ENCODE measurements around the gene GALK2. TPM values are rescaled to one million over a fixed set of nuclear protein-coding genes. Genes with fewer than 3 reads are reported as not detected.
"Not testable (repeated sequence)": the region's sequence is repeated elsewhere in the genome, so short reads cannot be mapped to it uniquely, and the experiment has no call there.

GALK2 gene
- total RNA-seq, 2 experiments from 2014 or later, result 20.2 to 23.4 TPM

DNA sequence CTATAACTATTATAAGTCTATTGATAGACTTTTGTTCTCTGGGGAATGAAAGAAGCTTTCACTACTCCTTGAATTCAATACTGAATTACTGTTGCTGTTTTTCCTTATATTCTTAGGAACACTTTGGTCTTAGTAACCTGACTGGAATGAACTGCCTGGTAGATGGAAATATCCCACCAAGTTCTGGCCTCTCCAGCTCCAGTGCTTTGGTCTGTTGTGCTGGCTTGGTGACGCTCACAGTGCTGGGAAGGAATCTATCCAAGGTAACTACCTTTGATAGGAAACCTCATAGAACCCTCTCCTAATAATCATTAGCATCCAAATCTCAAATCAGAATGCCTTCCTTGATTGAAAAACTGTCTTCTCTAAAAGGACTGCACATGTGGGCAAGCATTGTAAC, 69.1 kb downstream of the GALK2 start:
- no peaks in the 10 kb centered on the region for H3K27me3 Mint-ChIP-seq
- H3K27ac Mint-ChIP-seq, result no peak overlapping the region
- ChIA-PET POLR2A (no interaction called here), CTCF (no interaction called here)
- H3K4me3 Mint-ChIP-seq, result no peak overlapping the region
- DNase-seq, result no peak
- peaks cover 5% of the 10 kb centered on the region for H3K36me3 Mint-ChIP-seq (ENCODE audit: low read depth)
- no peaks in the 10 kb centered on the region for H3K9me3 Mint-ChIP-seq
- H3K4me1 Mint-ChIP-seq, result peaks cover 14% of the 10 kb centered on the region

DNA sequence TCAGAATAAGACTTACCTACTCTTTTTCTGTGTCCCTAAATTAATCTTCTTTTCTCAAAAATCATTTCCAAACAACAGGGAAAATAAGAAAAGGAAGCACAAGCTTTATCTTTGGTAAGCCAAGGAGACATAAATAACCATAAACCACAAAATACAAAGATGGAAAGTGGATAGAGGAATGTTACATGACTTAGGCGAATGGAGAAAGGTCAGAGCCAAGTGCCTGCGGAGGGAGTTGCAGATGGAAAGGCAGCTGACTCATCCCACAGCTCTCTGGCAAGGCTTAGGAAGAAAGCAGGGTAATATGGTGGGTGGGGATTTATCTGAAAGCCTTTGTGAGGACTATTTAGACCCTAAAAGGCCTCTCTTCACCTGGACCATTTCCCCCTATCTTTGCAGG, 72.8 kb downstream of the GALK2 start:
- Mint-ChIP-seq H3K27ac (no peak overlapping the region), H3K4me3 (no peak overlapping the region), H3K9me3 (no peaks in the 10 kb centered on the region), H3K27me3 (no peaks in the 10 kb centered on the region), H3K36me3 (ENCODE audit: low read depth) (peaks cover 20% of the 10 kb centered on the region), H3K4me1 (no peaks in the 10 kb centered on the region)
- POLR2A ChIA-PET, result no interaction called here
- CTCF ChIA-PET, result interaction anchor here (0.5 kb wide), 1 partner anchor 965 kb away, joined by 3 read pairs; no protein-coding TSS in a partner anchor
- no peak for DNase-seq

DNA sequence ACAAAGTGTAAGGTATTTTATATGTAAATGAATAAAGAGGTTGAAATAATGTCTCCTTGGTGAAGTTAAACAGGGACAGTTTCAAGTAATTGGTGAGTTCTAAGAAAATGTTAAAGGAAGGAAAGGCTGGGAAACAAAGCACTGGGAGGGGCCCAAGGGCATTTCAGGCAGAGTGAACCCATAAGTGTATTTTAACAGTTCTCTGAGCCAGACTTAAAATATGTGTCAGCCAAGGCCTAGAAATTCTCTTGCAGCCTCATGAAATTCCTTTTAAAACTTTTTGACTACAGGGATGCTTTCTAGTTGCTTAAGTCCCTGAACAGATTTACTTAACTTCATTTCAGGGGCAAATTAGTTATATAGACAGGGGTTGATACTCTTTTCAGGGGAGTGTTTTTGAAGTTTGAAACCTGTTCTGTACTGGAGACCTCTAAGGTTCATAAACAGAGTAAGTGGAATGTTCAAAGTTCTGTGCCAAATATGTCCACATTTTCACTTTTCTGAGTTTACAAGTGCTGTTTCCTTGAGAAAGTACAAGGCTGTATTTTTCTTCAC, 77.6 kb downstream of the GALK2 start:
- H3K4me3 Mint-ChIP-seq, result no peak overlapping the region
- DNase-seq, result no peak
- peaks cover 36% of the 10 kb centered on the region for H3K36me3 Mint-ChIP-seq (ENCODE audit: low read depth)
- no peak overlapping the region for H3K27ac Mint-ChIP-seq
- no peaks in the 10 kb centered on the region for H3K27me3 Mint-ChIP-seq
- ChIA-PET POLR2A (no interaction called here), CTCF (no interaction called here)
- H3K4me1 Mint-ChIP-seq, result no peaks in the 10 kb centered on the region
- peaks cover 11% of the 10 kb centered on the region for H3K9me3 Mint-ChIP-seq

DNA sequence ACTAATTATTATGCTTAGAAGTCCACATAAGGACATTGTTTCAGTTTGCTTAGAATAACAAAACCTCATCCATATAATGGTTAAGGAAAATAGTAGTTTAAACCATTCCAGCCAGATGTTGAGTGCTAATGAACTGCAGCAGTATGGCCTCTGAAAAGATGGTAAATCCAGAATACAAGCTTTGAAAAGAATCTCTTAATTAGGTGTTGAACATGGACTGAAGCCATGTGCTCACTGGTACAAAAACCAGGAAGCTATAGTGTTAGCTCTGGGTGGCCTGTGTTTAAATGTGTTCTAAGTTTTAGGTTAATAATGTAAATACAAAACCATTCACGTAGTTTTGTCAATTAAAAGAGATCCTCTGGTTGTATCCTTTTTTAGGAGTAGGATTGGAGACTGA, 78.2 kb downstream of the GALK2 start:
- Mint-ChIP-seq H3K4me3 (no peak overlapping the region), H3K27me3 (no peaks in the 10 kb centered on the region), H3K27ac (no peak overlapping the region), H3K4me1 (no peaks in the 10 kb centered on the region), H3K36me3 (ENCODE audit: low read depth) (peaks cover 36% of the 10 kb centered on the region), H3K9me3 (peaks cover 11% of the 10 kb centered on the region)
- DNase-seq, result no peak
- POLR2A ChIA-PET, result no interaction called here
- CTCF ChIA-PET, result no interaction called here

DNA sequence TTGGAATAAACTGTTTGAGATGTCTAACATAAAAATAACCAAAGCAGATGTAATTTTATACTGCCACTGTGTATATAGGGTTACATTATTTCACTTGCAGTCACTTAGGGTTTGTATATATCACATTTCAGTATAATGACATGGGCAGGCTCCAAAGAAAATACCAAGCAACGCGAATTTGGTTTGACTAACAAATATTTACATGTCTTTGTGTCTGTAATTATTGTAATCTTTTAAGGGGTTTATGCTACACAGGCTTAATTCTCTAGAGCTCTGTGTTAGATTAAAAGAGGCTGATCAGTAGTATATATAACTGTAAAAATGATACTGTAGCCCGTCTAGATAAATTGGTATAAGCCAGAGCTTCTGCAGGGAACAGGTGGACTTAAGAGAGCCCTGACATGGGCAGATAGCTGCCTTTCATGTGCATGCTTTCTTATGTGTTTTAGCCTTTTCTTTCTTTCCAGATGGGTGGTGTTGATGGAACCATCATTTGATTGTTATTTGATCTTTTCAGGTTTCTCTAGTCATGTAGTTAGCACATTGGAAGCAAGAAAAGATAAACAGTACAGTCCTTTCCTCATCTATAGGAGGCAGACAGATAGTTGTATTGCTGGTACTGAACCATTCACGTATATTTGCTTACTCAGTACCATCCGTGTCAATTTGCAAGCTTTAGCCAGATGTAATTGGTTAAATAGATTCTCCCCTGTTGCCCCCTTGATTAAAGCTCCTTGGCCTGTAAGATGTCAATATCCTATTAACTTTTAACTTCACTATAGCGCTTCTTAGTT, 86.1 kb downstream of the GALK2 start:
- Mint-ChIP-seq H3K9me3 (peaks cover 2% of the 10 kb centered on the region), H3K4me3 (no peak overlapping the region), H3K4me1 (peaks cover 2% of the 10 kb centered on the region), H3K36me3 (ENCODE audit: low read depth) (peaks cover 14% of the 10 kb centered on the region), H3K27ac (no peak overlapping the region), H3K27me3 (no peaks in the 10 kb centered on the region)
- ChIA-PET CTCF (no interaction called here), POLR2A (no interaction called here)
- DNase-seq, result no peak

DNA sequence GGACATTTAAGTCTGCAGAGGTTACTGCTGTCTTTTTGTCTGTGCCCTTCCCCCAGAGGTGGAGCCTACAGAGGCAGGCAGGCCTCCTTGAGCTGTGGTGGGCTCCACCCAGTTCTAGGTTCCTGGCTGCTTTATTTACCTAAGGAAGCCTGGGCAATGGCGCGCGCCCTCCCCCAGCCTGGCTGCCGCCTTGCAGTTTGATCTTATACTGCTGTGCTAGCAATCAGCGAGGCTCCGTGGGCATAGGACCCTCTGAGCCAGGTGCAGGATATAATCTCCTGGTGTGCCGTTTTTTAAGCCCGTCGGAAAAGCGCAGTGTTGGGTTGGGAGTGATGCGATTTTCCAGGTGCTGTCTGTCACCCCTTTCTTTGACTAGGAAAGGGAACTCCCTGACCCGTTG, 95.1 kb downstream of the GALK2 start:
- H3K4me1 Mint-ChIP-seq, H3K27ac Mint-ChIP-seq, CTCF ChIA-PET, DNase-seq, POLR2A ChIA-PET, H3K27me3 Mint-ChIP-seq, H3K9me3 Mint-ChIP-seq, H3K4me3 Mint-ChIP-seq: not testable (repeated sequence)
- peaks cover 18% of the 10 kb centered on the region for H3K36me3 Mint-ChIP-seq (ENCODE audit: low read depth)

DNA sequence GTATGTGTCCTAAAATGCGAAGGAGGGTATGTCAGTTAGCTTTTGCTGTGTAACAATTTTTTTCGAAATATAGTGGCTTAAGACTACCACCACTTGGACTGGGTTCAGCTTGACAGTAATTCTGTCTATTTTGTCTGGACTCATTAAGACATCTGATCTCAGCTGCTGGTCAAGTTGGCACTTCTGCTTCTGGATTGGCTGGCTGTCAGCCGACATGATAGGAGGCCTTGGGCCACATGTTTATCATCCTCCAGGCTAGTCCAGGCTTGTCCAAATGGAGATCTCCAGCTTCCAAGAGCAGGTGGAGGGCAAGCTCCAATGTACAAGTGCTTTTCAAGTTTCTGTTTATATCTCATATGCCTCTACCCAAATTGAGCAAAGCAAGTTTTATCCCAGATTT, 95.9 kb downstream of the GALK2 start:
- no peak for DNase-seq
- ChIA-PET CTCF (interaction anchor here (0.9 kb wide), 1 partner anchor 28 kb away, joined by 3 read pairs; no protein-coding TSS in a partner anchor), POLR2A (interaction anchor here (0.5 kb wide), 1 partner anchor 301 kb away, joined by 3 read pairs; no protein-coding TSS in a partner anchor)
- Mint-ChIP-seq H3K27me3 (no peaks in the 10 kb centered on the region), H3K4me1 (no peaks in the 10 kb centered on the region), H3K4me3 (no peak overlapping the region), H3K9me3 (peaks cover 4% of the 10 kb centered on the region), H3K36me3 (ENCODE audit: low read depth) (peaks cover 19% of the 10 kb centered on the region), H3K27ac (no peak overlapping the region)

DNA sequence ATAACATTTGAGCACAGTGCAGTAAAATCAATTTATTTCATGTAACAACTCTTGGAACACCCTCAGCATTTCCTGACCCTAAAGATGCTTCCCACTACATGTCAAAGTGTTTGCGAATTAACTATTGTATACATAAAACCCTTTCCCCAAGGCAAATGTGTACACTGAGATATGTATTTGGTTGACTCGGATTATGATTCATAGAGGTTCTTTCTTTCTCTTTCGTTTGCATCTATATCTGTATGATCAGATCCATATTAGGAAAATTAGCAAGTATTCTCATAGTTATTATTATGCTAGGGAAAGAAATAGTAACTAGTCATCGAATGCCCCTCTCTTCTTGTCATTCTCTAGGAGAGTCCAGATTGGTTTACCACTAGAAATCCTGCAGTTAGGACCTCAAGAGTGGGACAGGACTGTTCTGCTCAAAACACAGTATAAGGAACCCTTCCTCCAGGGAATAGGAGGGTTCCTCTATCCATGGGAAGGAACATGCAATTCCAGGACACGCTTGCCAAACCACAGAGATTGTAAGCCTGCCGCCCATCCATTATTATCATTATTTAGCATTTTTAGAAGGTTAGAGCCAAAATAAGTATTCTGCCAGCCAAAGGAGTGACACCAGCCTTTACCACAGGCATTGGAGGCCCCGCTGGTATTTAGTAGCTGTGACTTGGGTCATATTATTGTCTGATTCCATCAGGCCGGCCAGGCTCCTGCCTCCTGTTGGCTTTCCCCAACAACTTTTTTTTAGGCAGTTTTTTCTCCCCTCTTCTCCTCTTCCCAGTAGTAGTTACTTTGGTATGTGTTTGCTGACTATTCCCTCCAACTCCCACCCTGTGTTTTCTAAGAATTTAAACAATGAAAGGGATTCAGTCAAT, 100.7 kb downstream of the GALK2 start:
- no peaks in the 10 kb centered on the region for H3K27me3 Mint-ChIP-seq
- POLR2A ChIA-PET, result no interaction called here
- H3K4me3 Mint-ChIP-seq, result no peak overlapping the region

DNA sequence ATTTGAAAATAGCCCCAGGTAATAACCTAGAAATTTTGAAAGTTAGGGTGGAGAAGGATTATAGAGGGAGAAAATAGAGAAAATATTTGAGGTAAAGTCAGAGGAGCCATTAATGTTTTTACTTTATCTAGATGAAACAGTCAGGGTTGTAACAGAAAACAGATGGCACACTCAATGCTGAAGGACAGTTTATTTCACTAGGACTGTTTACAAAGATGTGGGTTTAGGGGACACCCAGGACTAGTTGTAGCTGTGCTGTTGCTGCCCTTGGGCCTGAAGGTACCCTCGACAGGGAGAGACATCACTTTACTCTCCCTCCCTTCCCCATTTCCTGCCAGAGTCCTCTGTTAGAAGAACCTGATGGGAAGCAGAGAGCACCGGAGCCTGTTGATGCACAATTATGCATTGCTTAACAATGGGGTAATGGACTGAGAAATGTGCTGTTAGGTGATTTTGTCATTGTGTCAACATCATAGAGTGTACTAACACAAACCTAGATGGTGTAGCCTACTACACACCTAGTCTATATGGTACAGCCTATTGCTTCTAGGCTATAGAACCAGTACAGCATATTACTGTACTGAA, 103.8 kb downstream of the GALK2 start:
- Mint-ChIP-seq H3K9me3 (no peaks in the 10 kb centered on the region), H3K4me1 (no peaks in the 10 kb centered on the region), H3K27me3 (no peaks in the 10 kb centered on the region), H3K27ac (no peak overlapping the region), H3K4me3 (no peak overlapping the region), H3K36me3 (ENCODE audit: low read depth) (peaks cover 8% of the 10 kb centered on the region)
- ChIA-PET CTCF (no interaction called here), POLR2A (no interaction called here)
- DNase-seq, result no peak

More for the DNA sequence above, 100.7 kb downstream of the GALK2 start:
- Mint-ChIP-seq H3K36me3 (ENCODE audit: low read depth) (peaks cover 12% of the 10 kb centered on the region), H3K9me3 (peaks cover 2% of the 10 kb centered on the region), H3K27ac (no peak overlapping the region), H3K4me1 (no peaks in the 10 kb centered on the region)
- DNase-seq, result no peak
- CTCF ChIA-PET, result no interaction called here

DNA sequence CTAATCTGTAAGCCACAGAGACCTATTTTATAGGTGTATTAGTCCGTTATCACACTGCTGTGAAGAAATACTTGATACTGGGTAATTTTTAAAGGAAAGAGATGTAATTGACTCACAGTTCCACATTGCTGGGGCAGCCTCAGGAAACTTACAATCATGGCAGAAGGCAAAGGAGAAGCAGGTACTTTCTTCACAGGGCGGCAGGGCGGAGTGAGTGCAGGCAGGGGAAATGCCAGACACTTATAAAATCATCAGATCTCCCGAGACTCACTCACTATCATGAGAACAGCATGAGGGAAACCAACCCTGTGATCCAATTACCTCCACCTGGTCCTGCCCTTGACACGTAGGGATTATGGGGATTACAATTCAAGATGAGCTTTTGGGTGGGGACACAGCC, 108.7 kb downstream of the GALK2 start:
- Mint-ChIP-seq H3K9me3 (no peaks in the 10 kb centered on the region), H3K36me3 (ENCODE audit: low read depth) (peaks cover 25% of the 10 kb centered on the region), H3K4me3 (no peak overlapping the region), H3K4me1 (no peaks in the 10 kb centered on the region), H3K27ac (no peak overlapping the region), H3K27me3 (no peaks in the 10 kb centered on the region)
- ChIA-PET CTCF (no interaction called here), POLR2A (no interaction called here)
- DNase-seq, result no peak

DNA sequence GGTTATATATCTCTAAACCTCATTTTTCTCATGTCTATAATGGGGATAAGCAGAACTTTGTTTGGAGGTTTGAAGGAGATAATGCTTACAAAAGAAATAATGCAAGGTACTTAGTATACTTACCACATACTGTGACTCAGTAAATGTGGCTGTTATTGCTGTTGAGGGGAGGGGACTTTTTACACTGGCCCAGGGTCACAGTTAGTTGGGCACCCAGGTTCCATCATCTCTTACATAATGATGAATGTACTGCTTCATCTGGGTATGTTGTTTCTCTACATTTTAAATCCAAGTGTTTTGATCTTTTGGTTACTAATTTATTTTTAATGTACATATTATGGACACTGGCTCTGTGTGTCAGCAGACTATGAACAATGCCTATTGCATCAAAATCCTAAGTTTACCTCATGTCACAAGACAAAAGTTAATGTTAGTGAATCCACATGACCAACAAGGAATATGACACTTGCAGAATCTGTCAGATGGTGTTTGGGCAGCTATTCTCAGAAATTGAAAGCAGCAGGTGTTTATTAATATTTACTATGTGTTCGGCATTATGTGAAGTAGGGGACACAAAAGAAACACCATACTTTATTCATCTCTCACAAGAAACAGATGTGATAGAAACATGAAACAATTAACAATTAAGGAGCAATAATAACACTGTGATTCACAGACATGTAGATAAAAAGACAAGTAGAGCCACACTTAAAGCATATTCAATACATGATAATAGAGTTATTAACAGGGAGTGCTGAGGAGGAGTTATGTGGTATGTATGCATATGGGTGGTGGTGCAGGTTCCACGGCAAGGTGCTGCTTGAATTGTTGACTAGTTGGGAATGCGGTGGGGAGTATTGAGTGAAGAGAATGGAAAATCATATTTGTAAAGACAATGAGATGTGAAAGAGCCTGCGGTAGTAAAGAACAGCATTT, 109.7 kb downstream of the GALK2 start:
- no peak for DNase-seq
- H3K27me3 Mint-ChIP-seq, result no peaks in the 10 kb centered on the region
- no peaks in the 10 kb centered on the region for H3K9me3 Mint-ChIP-seq
- H3K36me3 Mint-ChIP-seq (ENCODE audit: low read depth), result peaks cover 34% of the 10 kb centered on the region
- no peak overlapping the region for H3K27ac Mint-ChIP-seq
- no peaks in the 10 kb centered on the region for H3K4me1 Mint-ChIP-seq
- H3K4me3 Mint-ChIP-seq, result no peak overlapping the region
- ChIA-PET POLR2A (no interaction called here), CTCF (no interaction called here)

DNA sequence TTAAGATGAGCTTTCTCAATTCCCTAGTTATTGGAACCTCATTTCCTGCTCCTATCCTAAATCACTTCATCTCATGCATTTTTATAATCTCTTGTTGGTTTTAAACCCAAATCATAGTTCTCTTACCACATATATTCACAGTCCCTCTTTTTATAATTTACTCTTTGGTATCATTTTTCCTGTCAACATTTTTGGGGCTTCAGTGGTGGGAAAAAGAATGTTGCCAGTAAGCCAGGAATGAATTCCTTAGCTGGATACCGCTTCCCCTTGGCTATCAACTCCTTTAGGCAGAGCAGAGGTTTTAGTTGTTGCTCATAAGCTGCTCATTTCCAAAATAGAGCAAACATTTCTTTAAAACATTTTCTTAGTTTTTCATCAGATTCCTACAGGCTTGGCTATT, 112.3 kb downstream of the GALK2 start:
- Mint-ChIP-seq H3K36me3 (ENCODE audit: low read depth) (peaks cover 49% of the 10 kb centered on the region), H3K4me3 (no peak overlapping the region), H3K9me3 (no peaks in the 10 kb centered on the region), H3K27me3 (no peaks in the 10 kb centered on the region), H3K27ac (no peak overlapping the region), H3K4me1 (peaks cover 12% of the 10 kb centered on the region)
- no peak for DNase-seq
- ChIA-PET CTCF (no interaction called here), POLR2A (no interaction called here)

Measured in activated CD4-positive, alpha-beta T cell treated with anti-CD3 and anti-CD28 coated beads, Interleukin-2, amount 10 ng/mL, durations not matched to agents 7 days and 5 days (primary cell).